ENCODE results near the gene PRR29.
"Not testable (repeated sequence)": the region's sequence is repeated elsewhere in the genome, so short reads cannot be mapped to it uniquely, and the experiment has no call there.

The PRR29 gene

GRCh38 chr17:64015447-64015846 lies 17.3 kb downstream of the PRR29 start:
- no peak for DNase-seq (ENCODE audit: low spot score)

GRCh38 chr17:64016231-64016784 lies 18.2 kb downstream of the PRR29 start:
- no peak for DNase-seq (ENCODE audit: low spot score)

GRCh38 chr17:64016974-64017373 lies 18.8 kb downstream of the PRR29 start:
- DNase-seq (ENCODE audit: low spot score), result no peak

GRCh38 chr17:64017381-64017980 lies 19.3 kb downstream of the PRR29 start:
- DNase-seq (ENCODE audit: low spot score), result no peak

GRCh38 chr17:64019551-64019961 lies 21.4 kb downstream of the PRR29 start:
- DNase-seq (ENCODE audit: low spot score), result not testable (repeated sequence)

GRCh38 chr17:64020056-64020766 lies 22.1 kb downstream of the PRR29 start, which contains the start of gene ICAM2:
Gene ICAM2, minus strand, starts transcription at chr17:64020633. Its CDS starts 13,942 bp downstream, at chr17:64006691.
- no peak for DNase-seq (ENCODE audit: low spot score)

- no peak for DNase-seq (ENCODE audit: low spot score)
Measured at GRCh38 chr17:64022611-64023063, 24.5 kb downstream of the PRR29 start.

- DNase-seq (ENCODE audit: low spot score), result no peak
Measured at GRCh38 chr17:64024215-64024654, 26.1 kb downstream of the PRR29 start.

GRCh38 chr17:64024781-64025731 lies 26.9 kb downstream of the PRR29 start:
- no peak for DNase-seq (ENCODE audit: low spot score)

- peak; percentile 85 for DNase-seq (ENCODE audit: low spot score)
Measured at GRCh38 chr17:64025732-64026294, 27.7 kb downstream of the PRR29 start.

GRCh38 chr17:64028874-64029464 lies 30.8 kb downstream of the PRR29 start:
- DNase-seq (ENCODE audit: low spot score), result peak; percentile 65

GRCh38 chr17:64032081-64032480 lies 33.9 kb downstream of the PRR29 start:
- no peak for DNase-seq (ENCODE audit: low spot score)

GRCh38 chr17:64036198-64036922 lies 38.2 kb downstream of the PRR29 start:
- DNase-seq (ENCODE audit: low spot score), result peak; percentile 69

GRCh38 chr17:64037180-64037579 lies 39.0 kb downstream of the PRR29 start:
- DNase-seq (ENCODE audit: low spot score), result no peak

- DNase-seq (ENCODE audit: low spot score), result no peak
Measured at GRCh38 chr17:64037802-64038201, 39.7 kb downstream of the PRR29 start.

- no peak for DNase-seq (ENCODE audit: low spot score)
Measured at GRCh38 chr17:64038331-64039105, 40.4 kb downstream of the PRR29 start.

- no peak for DNase-seq (ENCODE audit: low spot score)
Measured at GRCh38 chr17:64039106-64039400, 40.9 kb downstream of the PRR29 start.

GRCh38 chr17:64040206-64040605 lies 42.1 kb downstream of the PRR29 start:
- no peak for DNase-seq (ENCODE audit: low spot score)

GRCh38 chr17:64041912-64042311 lies 43.8 kb downstream of the PRR29 start:
- DNase-seq (ENCODE audit: low spot score), result no peak
